Measurements from ENCODE around the gene DSPP. TPM values are rescaled to one million over a fixed set of nuclear protein-coding genes. Genes with fewer than 3 reads are reported as not detected.

DSPP gene
- total and polyA plus RNA-seq, 2 of the 4 experiments (the other 2 are of a cell fraction) = not detected

DNA sequence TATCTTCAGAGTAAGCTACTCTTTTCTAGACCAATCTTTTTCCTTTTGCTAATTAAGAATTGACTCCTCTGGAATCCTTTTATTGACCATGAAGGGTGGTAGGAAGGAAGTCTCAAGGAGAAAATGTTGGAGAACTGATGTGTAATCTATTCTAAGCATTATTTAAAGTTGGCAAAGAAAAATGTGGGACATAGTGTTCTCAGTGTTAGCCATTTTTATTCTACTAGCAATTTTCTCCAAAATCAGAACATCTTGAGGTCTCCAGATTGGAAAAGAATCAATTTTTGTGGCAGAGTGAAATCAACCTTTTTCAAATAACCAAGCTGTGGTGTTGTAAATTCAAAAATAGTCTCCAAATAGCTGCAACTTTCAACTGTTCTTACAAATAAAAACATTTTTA, 23.3 kb downstream of the DSPP start:
- Histone ChIP-seq H3K9me1 (ENCODE audit: insufficient read depth, low read length) (no peaks in the 10 kb centered on the region), H3K9ac (ENCODE audit: low read depth, low read length) (no peak overlapping the region), H3K27ac (ENCODE audit: insufficient read depth, low read length) (no peak overlapping the region), H2BK15ac (ENCODE audit: low read depth, low read length) (no peak overlapping the region), H4K5ac (ENCODE audit: low read depth, low read length) (no peak overlapping the region), H2AK5ac (ENCODE audit: low read depth, low read length) (no peak overlapping the region), H3K9me3 (ENCODE audit: control insufficient read depth, insufficient read depth, low read length) (no peaks in the 10 kb centered on the region), H3K14ac (replicated peaks; ENCODE audit: low read depth, low read length) (no peak overlapping the region), H3K4ac (ENCODE audit: low read depth, low read length) (no peak overlapping the region), H2AFZ (replicated peaks; ENCODE audit: low read length, poor library complexity) (no peak overlapping the region), H2BK20ac (ENCODE audit: low read depth, low read length) (no peak overlapping the region), H3K23ac (ENCODE audit: low read depth, low read length) (no peak overlapping the region), H2BK5ac (ENCODE audit: low read depth, low read length, poor library complexity, severe bottlenecking) (no peak overlapping the region), H2BK120ac (ENCODE audit: low read depth, low read length) (no peak overlapping the region), H4K91ac (ENCODE audit: insufficient read depth, low read depth, low read length) (no peak overlapping the region), H3K79me1 (ENCODE audit: low read depth in 1 of 2, low read length in 2 of 2) (no peaks in the 10 kb centered on the region), H3K36me3 (ENCODE audit: control insufficient read depth, insufficient read depth, low read length) (no peaks in the 10 kb centered on the region), H4K8ac (ENCODE audit: low read depth in 2 of 2, low read length in 2 of 2) (no peak overlapping the region), H4K20me1 (ENCODE audit: insufficient read depth, low read length) (no peaks in the 10 kb centered on the region), H3K4me1 (ENCODE audit: control insufficient read depth, insufficient read depth, low read length) (no peaks in the 10 kb centered on the region), H3K56ac (ENCODE audit: extremely low read depth, insufficient read depth, low read length) (no peak overlapping the region), H2AK9ac (replicated peaks; ENCODE audit: low read depth, low read length, poor library complexity) (no peak overlapping the region), H3K4me2 (ENCODE audit: low read depth, low read length) (no peak overlapping the region), H3K18ac (ENCODE audit: low read depth, low read length) (no peak overlapping the region), H3K27me3 (ENCODE audit: control insufficient read depth, insufficient read depth, low read length) (no peaks in the 10 kb centered on the region), H3K4me3 (ENCODE audit: insufficient read depth, low read depth, low read length) (no peak overlapping the region)
- intact Hi-C loops (cut with micrococcal nuclease) = no loop called here
- dilution Hi-C loops (cut with HindIII; ENCODE audit: low sequenced_read_pairs, unreplicated experiment) = no loop called here
- in situ Hi-C loops (cut with MboI; ENCODE audit: low sequenced_read_pairs) = no loop called here
- POLR2A ChIA-PET (ENCODE audit: unreplicated experiment) = no interaction called here
- CTCF ChIA-PET = interaction anchor here (0.6 kb wide), 1 partner anchor 11 kb away, joined by 3 read pairs; no protein-coding TSS in a partner anchor
- BruUV-seq (replicated peaks) = no TSS peak
- DNase-seq (no peak), ATAC-seq (ENCODE audit: low read depth) (no peak)
- no peak for TF ChIP-seq MAFK (IDR thresholded peaks at IDR 0.05; ENCODE audit: low read depth, low read length)
- TF ChIP-seq RAD21 (IDR thresholded peaks at IDR 0.05; ENCODE audit: low read length) = no peak
- no peak for TF ChIP-seq CEBPB (IDR thresholded peaks at IDR 0.05; ENCODE audit: low read depth, low read length)
- TF ChIP-seq RCOR1 (IDR thresholded peaks at IDR 0.05; ENCODE audit: insufficient replicate concordance, low read length) = no peak
- no peak for TF ChIP-seq FOS (IDR thresholded peaks at IDR 0.05; ENCODE audit: low read depth, low read length)
- TF ChIP-seq, protein P1, sequence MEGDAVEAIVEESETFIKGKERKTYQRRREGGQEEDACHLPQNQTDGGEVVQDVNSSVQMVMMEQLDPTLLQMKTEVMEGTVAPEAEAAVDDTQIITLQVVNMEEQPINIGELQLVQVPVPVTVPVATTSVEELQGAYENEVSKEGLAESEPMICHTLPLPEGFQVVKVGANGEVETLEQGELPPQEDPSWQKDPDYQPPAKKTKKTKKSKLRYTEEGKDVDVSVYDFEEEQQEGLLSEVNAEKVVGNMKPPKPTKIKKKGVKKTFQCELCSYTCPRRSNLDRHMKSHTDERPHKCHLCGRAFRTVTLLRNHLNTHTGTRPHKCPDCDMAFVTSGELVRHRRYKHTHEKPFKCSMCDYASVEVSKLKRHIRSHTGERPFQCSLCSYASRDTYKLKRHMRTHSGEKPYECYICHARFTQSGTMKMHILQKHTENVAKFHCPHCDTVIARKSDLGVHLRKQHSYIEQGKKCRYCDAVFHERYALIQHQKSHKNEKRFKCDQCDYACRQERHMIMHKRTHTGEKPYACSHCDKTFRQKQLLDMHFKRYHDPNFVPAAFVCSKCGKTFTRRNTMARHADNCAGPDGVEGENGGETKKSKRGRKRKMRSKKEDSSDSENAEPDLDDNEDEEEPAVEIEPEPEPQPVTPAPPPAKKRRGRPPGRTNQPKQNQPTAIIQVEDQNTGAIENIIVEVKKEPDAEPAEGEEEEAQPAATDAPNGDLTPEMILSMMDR (conservative IDR thresholded peaks at IDR 0.05; ENCODE audit: low read depth, low read length) = no peak
- no peak for TF ChIP-seq USF2 (IDR thresholded peaks at IDR 0.05; ENCODE audit: low read depth, low read length)
- no peak for TF ChIP-seq MAZ (IDR thresholded peaks at IDR 0.05; ENCODE audit: borderline replicate concordance, low read depth, low read length)
- no peak for TF ChIP-seq RFX5 (IDR thresholded peaks at IDR 0.05; ENCODE audit: low read depth, low read length)
- no peak for TF ChIP-seq MXI1 (IDR thresholded peaks at IDR 0.05; ENCODE audit: borderline replicate concordance, low read depth, low read length)
- no peak for TF ChIP-seq NFE2L2 (IDR thresholded peaks at IDR 0.05; ENCODE audit: low read depth, low read length)
- no peak for TF ChIP-seq BHLHE40 (IDR thresholded peaks at IDR 0.05; ENCODE audit: low read depth, low read length)
- no peak for TF ChIP-seq ELK1 (IDR thresholded peaks at IDR 0.05; ENCODE audit: borderline replicate concordance, low read depth, low read length)
- TF ChIP-seq SMC3 (IDR thresholded peaks at IDR 0.05; ENCODE audit: low read depth, low read length) = no peak
- no peak for TF ChIP-seq POLR2A (IDR thresholded peaks at IDR 0.05; ENCODE audit: low read depth, low read length)
- no peak for TF ChIP-seq CHD1 (IDR thresholded peaks at IDR 0.05; ENCODE audit: low read depth, low read length)
